RKO (cell line): Measurements from ENCODE around the gene ZNF57.
"Not testable (repeated sequence)": the region's sequence is repeated elsewhere in the genome, so short reads cannot be mapped to it uniquely, and the experiment has no call there.

Experiments used
- DNase-seq: peaks from one replicate; pipeline ENCODE4 v3.0.0-alpha.2; 2016; ENCODE audit warnings: low spot score

Gene ZNF57

GRCh38 chr19:2896694-2897093 lies 4.0 kb upstream of the ZNF57 start:
- DNase-seq, result no peak

GRCh38 chr19:2902590-2903218 lies 2.0 kb downstream of the ZNF57 start:
- DNase-seq, result no peak

- DNase-seq, result not testable (repeated sequence)
These were observed 2.6 kb downstream of the ZNF57 start for GRCh38 chr19:2903326-2903725.

GRCh38 chr19:2905918-2906519 lies 5.3 kb downstream of the ZNF57 start:
- DNase-seq, result no peak

- no peak for DNase-seq
These were observed 6.0 kb downstream of the ZNF57 start for GRCh38 chr19:2906631-2907195.

- no peak for DNase-seq
These were observed 11.6 kb downstream of the ZNF57 start for GRCh38 chr19:2912306-2912705.

- no peak for DNase-seq
These were observed 16.8 kb downstream of the ZNF57 start for GRCh38 chr19:2917275-2918184.

GRCh38 chr19:2922987-2923386 lies 22.3 kb downstream of the ZNF57 start:
- DNase-seq, result peak; percentile 27

GRCh38 chr19:2923510-2923909 lies 22.8 kb downstream of the ZNF57 start:
- DNase-seq, result no peak

GRCh38 chr19:2926341-2927031 lies 25.8 kb downstream of the ZNF57 start:
- no peak for DNase-seq

- no peak for DNase-seq
These were observed 26.3 kb downstream of the ZNF57 start for GRCh38 chr19:2927032-2927430.

- no peak for DNase-seq
These were observed 32.8 kb downstream of the ZNF57 start for GRCh38 chr19:2933490-2933910.

GRCh38 chr19:2935863-2936262 lies 35.1 kb downstream of the ZNF57 start:
- DNase-seq, result not testable (repeated sequence)

- no peak for DNase-seq
These were observed 42.4 kb downstream of the ZNF57 start for GRCh38 chr19:2942928-2943640.

GRCh38 chr19:2944403-2944774 lies 43.7 kb downstream of the ZNF57 start:
- DNase-seq, result no peak

- DNase-seq, result peak; percentile 98
These were observed 44.2 kb downstream of the ZNF57 start, which contains the start of gene ZNF77 for GRCh38 chr19:2944775-2945574. Gene ZNF77, minus strand, starts transcription at chr19:2944971. Its CDS starts 131 bp downstream, at chr19:2944840.

GRCh38 chr19:2945575-2946184 lies 45.0 kb downstream of the ZNF57 start:
- no peak for DNase-seq

GRCh38 chr19:2949939-2950285 lies 49.2 kb downstream of the ZNF57 start:
- peak; percentile 73 for DNase-seq

GRCh38 chr19:2950286-2951124 lies 49.8 kb downstream of the ZNF57 start:
- DNase-seq, result peak; percentile 99
